Lower leg skin (tissue), 3 donors: ENCODE results near the gene SAMD9L.

ENCODE experiments used
- POLR2A ChIP-seq, 2 donors: fragments of 450-650 bp; IDR thresholded peaks; one replicate each; pipeline ENCODE4 v1.6.1; 2016 to 2017; ENCODE audit warnings: antibody characterized with exemption in 2 of 2, mild to moderate bottlenecking in 1 of 2, moderate library complexity in 1 of 2
- TF ChIP-seq, protein P1 (sequence below), 3 donors: fragments of 450-650 bp; IDR thresholded peaks; one replicate each; pipeline ENCODE4 v1.5.1; 2016; ENCODE audit warnings: antibody characterized with exemption in 3 of 3, mild to moderate bottlenecking in 3 of 3, moderate library complexity in 2 of 3

DNA sequence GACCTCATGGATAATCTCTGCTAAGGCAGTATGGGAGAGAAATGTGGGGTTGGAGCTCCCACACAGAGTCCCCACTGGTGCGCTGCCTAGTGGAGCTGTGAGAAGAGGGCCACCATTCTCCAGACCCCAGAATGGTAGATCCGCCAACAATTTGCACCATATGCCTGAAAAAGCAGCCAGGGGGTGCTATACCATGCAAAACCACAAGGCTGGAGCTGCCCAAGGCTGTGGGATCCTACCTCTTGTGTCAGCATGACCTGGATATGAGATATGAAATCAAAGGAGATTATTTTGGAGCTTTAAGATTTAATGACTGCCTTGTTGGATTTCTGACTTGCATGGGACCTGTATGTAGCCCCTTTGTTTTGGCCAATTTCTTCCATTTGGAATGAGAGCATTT is 27.0 kb upstream of the SAMD9L start:
- TF ChIP-seq, protein P1, sequence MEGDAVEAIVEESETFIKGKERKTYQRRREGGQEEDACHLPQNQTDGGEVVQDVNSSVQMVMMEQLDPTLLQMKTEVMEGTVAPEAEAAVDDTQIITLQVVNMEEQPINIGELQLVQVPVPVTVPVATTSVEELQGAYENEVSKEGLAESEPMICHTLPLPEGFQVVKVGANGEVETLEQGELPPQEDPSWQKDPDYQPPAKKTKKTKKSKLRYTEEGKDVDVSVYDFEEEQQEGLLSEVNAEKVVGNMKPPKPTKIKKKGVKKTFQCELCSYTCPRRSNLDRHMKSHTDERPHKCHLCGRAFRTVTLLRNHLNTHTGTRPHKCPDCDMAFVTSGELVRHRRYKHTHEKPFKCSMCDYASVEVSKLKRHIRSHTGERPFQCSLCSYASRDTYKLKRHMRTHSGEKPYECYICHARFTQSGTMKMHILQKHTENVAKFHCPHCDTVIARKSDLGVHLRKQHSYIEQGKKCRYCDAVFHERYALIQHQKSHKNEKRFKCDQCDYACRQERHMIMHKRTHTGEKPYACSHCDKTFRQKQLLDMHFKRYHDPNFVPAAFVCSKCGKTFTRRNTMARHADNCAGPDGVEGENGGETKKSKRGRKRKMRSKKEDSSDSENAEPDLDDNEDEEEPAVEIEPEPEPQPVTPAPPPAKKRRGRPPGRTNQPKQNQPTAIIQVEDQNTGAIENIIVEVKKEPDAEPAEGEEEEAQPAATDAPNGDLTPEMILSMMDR (IDR thresholded peaks at IDR 0.05): no peak
- no peak for TF ChIP-seq POLR2A (IDR thresholded peaks at IDR 0.05)
